ENCODE measurements around the gene PKDCC.

The PKDCC gene

GRCh38 chr2:42107249-42108042 lies 59.6 kb downstream of the PKDCC start:
- DNase-seq = no peak

All from NCI-H1105 (cell line).